Cardiac fibroblast (primary cell): ENCODE measurements around the gene OPRL1.

Experiments used
- DNase-seq, 2 donors: peaks; one replicate each; pipeline versions ENCODE4 v3.0.0 to v3.0.0-alpha.2; 2010; ENCODE audit warnings: low read depth in 2 of 2
- H3K4me3 ChIP-seq, 2 donors: replicated peaks in 1 of 2; 1 replicate in 1 of 2; 2 replicates in 1 of 2; pipeline ENCODE4 v1.5.1; 2011; ENCODE audit warnings: low read depth in 2 of 2, low read length in 2 of 2, mild to moderate bottlenecking in 2 of 2, moderate library complexity in 1 of 2
- CTCF ChIP-seq: IDR thresholded peaks from one replicate; pipeline ENCODE4 v1.5.1; 2011; ENCODE audit warnings: low read depth, mild to moderate bottlenecking, low read length, inconsistent platforms

The OPRL1 gene

GRCh38 chr20:64035066-64035932, 44.6 kb upstream of the OPRL1 start:
- TF ChIP-seq CTCF: no peak
- no peak for DNase-seq
- no peak overlapping the region for H3K4me3 ChIP-seq

- H3K4me3 ChIP-seq: no peak within 1 kb of the TSS
Observed at GRCh38 chr20:64035933-64036345, 43.9 kb upstream of the OPRL1 start, which contains the start of gene C20orf204. TSS of gene C20orf204 (plus strand) at chr20:64036182. CDS start at chr20:64036324, 142 bp downstream.

GRCh38 chr20:64036346-64037198, 43.3 kb upstream of the OPRL1 start:
- H3K4me3 ChIP-seq: no peak overlapping the region
- no peak for TF ChIP-seq CTCF
- DNase-seq: no peak

More at GRCh38 chr20:64035933-64036345, 43.9 kb upstream of the OPRL1 start, which contains the start of gene C20orf204:
- no peak for TF ChIP-seq CTCF
- DNase-seq: no peak

- TF ChIP-seq CTCF: no peak
- no peak for DNase-seq
- H3K4me3 ChIP-seq: no peak overlapping the region
Observed at GRCh38 chr20:64037199-64037497, 42.7 kb upstream of the OPRL1 start.

- DNase-seq: no peak
- H3K4me3 ChIP-seq: no peak overlapping the region
- TF ChIP-seq CTCF: no peak
Observed at GRCh38 chr20:64037498-64038213, 42.2 kb upstream of the OPRL1 start.

- peak overlapping the region in 1 of 2 donors; percentile 5 for H3K4me3 ChIP-seq
- DNase-seq: no peak
- no peak for TF ChIP-seq CTCF
Observed at GRCh38 chr20:64038224-64038564, 41.7 kb upstream of the OPRL1 start.
